GM19452 (cell line): ENCODE data around the gene GRAMD2A.
"Not testable (repeated sequence)": the region's sequence is repeated elsewhere in the genome, so short reads cannot be mapped to it uniquely, and the experiment has no call there.

ENCODE experiments used
- ATAC-seq: cut with Tn5 transposase; IDR thresholded peaks from one replicate; pipeline ENCODE4 v1.9.1; 2021; ENCODE audit not compliant: unreplicated experiment

Gene GRAMD2A

DNA sequence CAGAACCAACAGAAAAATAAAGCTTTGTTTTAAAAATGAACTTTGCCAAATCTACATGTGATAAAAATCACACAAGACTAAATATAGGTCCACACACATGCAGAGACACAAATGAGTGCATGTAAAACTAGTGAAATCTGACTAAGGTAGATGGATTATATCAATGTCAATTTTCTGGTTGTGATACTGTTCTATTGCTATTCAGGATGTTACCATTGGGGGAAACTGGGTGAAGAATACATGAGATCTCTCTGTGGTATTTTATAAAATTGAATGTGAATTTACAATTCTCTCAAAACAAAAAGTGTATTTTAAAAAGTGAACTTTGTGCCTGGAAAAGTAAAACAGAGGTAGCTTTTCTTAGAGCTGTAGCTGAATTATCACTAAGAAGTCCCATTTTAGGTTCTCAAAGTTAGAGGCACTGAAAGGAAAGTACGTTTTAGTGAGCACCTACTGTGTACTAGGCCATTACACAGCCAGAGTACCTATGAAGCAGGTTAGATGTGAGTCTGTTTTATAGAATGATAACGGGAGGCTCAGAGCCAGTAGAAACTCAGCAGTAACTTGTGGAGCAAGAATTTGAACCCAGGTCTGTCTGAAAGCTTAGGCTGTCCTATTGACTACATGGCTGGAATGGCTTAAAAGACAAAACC lies 8.2 kb downstream of the GRAMD2A start:
- no peak for ATAC-seq

- no peak for ATAC-seq
Observed at GRCh38 chr15:72184165-72184811, 13.3 kb downstream of the GRAMD2A start.

- ATAC-seq, result no peak
Observed at GRCh38 chr15:72183781-72184164, 13.8 kb downstream of the GRAMD2A start.

DNA sequence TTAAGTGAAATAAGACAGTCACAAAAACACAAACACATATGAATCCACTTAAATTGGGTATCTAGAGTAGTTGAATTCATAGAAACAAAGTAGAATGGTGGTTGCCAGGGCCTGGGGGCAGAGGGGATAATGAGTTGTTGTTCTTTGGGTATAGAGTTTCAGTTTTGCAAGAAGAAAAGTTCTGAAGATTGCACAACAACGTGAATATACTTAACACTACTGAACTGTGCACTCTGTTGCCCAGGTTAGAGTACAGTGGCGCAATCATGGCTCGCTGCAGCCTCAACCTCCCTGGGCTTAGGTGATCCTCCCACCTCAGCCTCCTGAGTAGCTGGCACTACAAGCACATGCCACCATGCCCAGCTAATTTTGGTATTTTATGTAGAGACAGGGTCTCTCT lies 14.9 kb downstream of the GRAMD2A start:
- no peak for ATAC-seq

DNA sequence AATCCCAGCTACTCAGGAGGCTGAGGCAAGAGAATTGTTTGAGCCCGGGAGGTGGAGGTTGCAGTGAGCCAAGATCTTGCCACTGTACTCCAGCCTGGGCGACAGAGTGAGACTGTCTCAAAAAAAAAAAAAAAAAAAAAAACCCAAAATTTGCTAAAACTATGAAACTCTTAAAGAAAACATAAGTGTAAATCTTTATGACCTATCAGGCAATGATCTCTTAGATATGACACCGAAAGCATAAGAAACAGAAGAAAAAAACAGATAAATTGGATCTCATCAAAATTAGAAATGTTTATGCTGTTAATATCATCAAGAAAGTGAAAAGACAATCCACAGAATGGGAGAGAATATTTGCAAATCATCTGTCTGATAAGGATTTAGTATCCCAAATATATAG lies 15.3 kb downstream of the GRAMD2A start:
- ATAC-seq, result no peak

- ATAC-seq, result no peak
Observed at GRCh38 chr15:72180761-72181324, 16.7 kb downstream of the GRAMD2A start.

DNA sequence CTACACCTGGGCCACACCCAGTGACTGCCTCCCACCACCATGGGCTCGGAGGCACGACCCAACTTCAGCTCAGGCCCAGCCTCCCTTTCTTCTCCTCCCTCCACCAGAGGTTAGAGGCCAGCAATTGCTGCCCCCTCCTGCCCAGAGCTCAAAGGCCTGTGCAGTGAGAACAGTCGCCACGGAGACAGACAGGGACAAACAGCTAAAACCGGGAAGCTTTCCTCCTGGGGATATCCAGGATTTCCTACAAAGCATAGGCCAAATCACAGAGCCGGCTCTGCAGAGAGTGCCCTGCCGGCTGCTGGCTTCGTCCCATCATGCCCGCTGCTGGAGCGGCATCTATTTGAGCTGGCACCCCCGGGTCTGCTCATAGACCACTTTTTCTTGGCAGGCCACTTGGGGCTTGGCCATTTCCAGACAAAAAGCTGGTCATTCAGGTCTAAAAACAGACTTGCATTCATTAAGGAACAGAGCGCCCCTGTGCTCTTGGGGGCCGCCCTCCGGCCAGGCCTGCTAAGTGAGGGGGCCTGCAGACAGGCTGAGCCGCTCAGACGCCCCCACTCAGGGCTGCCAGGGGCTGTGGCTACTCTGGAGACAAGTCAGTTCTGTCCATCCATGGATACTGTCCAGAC lies 17.5 kb downstream of the GRAMD2A start:
- no peak for ATAC-seq

GRCh38 chr15:72178976-72179585 lies 18.5 kb downstream of the GRAMD2A start:
- no peak for ATAC-seq

DNA sequence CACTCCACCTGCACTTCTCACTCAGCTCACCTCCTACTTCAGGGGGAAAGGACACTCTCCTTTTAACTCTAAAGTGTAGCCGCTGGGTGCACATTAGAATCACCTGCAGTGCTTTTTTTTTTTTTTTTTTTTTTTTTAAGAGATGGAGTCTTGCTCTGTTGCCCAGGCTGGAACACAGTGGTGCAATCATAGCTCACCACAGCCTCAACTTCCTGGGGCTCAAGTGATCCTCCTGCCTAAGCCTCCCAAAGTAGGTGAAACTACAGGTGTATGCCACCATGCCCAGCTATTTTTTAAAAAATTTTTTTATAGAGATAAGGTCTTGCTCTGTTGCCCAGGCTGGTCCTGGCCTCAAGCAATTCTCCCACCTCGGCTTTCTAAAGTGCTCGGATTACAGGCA lies 20.8 kb downstream of the GRAMD2A start:
- no peak for ATAC-seq

GRCh38 chr15:72176159-72176558 lies 21.4 kb downstream of the GRAMD2A start:
- ATAC-seq, result no peak

DNA sequence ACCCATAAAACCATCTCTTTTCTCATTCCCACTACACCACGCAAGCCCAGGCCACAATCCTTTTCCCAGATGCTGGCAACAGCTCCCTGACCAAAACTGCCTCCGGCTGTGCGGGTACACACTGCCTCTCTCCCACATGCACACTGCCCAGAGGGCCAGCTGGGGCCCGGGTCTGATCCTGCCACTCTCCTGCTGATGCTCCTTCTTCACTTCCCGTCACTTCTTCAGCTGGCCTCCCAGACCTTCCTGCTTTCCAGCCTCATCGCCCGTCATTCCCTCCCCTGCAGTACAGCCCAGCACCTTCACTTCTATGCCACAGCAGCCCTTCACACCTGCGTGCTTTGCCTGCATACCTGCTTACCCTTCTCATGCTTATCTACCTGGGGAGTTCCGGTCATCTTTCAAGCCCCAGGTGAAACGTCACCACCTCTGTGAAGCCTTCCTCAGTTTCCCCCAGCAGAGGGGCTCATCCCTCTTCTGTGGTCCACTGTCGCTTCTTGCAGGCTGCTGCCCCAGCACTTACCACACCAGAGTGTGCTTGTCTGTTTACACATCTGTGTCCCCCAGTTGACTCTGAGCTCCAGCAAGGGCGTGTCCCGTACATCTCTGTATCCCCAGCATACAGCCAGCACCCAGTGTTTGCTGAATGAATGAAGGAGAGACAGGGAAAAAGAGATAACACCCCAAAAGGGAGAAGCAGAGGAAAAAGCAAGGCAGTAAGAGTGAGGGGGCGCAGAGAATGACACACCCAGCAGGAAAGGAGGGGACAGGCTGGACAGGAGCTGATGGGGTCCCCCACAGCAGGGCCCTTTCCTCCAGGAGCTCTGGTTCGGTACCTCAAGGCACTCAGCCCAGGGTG lies 22.2 kb downstream of the GRAMD2A start:
- ATAC-seq, result no peak

DNA sequence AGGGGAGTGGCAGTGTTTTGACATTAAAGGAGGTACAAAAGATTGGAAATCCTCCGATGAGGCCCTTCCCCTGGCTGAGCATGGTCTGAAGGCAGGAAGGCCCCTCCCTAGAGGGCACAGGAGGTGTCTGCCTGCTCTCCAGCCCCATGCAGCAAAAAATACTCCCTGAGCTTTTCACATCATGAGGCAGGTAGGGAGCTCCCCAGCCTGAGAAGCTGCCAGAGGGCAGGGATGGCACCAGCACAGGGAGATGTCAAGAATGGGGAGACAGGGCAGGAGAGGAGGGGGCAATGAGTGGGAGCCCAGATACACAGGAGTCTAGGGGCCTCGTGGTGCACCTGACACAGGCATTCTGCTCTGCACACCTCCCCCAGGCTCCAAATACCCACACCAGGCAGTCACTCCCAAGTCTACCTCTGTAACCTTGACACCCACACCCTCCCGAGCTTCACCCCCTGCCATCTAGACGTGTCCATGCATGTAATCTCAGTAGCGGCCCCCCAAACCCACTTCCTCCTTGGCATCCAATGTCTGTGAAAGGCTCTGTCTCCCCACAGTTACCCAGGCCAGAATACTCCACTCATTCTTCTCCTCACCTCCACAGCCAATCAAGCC lies 22.9 kb downstream of the GRAMD2A start:
- ATAC-seq, result no peak

DNA sequence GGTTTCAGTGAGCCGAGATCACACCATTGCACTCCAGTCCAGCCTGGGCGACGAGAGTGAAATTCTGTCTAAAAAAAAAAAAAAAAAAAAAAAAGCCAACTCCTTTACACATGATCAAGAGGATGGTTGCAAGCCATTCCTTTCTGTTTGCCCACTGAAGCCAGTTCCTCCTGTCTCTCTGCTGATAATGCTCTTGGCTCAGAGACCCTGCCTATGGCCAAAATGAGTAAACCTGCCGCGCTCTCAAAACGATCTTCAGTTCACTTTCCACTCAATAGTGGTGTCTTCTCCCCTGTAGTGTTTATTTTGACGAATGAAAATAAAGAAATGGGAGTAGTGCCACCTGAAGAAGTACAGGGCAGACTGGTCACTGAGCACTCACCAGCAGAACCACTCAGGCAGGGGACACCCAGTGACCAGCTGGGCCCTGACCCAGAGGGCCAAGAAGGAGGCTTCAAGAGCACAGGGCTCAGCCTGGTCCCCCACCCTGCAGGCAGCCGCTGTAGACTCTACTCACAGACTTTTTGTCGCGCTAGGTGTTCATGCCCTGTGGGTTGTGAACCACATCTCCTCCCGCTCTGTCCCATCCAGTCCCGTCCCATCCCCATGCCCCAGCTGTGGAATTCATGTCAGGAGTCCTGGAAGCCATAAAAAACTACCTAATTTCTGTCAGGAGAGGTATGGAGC lies 23.6 kb downstream of the GRAMD2A start:
- no peak for ATAC-seq

DNA sequence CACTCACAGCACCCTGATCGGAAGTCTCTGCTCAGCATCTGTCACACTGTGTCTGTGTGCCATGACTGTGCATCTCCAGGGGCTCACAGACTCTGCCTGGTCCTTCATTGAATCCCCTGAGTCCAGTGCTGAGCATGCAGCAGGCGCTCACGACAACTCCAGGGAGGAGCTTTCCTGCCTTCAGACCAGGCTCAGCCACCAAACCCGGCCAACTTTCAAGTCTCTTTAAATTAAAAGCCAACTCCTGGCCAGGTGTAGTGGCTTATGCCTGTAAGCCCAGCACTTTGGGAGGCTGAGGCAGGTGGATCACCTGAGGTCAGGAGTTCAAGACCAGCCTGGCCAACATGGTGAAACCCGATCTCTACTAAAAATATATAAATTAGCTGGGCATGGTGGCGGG lies 24.2 kb downstream of the GRAMD2A start:
- ATAC-seq, result no peak

DNA sequence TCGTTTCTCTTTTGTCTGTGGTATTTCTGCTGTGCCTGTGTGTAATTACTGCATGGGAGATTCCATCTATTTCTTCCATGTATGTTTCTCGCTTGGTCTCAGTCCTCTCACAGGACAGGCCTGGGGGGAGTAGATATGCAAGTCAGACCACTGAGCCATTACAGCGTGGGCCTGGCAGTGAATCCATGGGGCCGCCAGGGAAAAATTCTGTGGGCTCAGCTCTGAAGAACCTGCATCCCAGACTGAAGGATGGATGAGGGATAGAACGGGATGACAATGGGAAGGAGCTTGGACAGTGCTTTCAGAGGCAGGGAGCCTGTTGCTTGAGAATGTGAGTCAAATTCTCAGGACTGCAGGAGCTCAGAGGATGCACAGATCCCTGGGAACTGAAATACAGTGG lies 24.8 kb downstream of the GRAMD2A start:
- ATAC-seq, result no peak

DNA sequence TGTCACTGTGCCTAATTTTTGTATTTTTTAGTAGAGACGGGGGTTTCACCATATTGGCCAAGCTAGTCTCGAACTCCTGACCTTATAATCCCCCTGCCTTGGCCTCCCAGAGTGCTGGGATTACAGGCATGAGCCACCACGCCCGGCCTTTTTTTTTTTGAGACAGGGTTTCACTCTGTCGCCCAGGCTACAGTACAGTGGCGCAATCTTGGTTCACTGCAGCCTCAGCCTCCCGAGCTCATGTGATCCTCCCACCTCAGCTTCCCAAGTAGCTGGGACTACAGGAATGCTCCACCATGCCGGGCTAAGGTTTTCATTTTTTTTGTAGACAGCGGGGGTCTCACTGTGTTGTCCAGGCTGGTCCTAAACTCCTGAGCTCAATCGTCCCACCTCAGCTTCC lies 25.6 kb downstream of the GRAMD2A start:
- not testable (repeated sequence) for ATAC-seq

DNA sequence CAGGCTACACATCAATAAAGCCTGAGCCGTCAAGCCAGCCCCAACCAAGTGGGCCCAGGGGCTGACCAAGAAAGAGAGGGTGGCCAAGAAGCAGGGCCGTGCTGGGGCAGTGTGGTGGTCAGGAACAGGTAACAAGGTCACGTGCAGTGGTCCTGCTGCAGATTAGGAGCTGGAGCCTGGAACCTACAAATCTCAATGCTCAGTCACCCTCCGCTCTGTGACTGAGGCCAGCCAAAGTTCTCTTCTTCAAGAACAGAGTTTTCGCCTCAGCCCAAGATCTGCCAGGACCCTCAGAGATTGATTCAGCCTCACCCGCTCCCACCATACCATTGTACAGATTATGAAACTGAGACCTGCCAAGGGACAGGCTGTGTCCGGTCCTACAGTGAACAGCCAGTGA lies 26.9 kb downstream of the GRAMD2A start:
- ATAC-seq, result no peak

DNA sequence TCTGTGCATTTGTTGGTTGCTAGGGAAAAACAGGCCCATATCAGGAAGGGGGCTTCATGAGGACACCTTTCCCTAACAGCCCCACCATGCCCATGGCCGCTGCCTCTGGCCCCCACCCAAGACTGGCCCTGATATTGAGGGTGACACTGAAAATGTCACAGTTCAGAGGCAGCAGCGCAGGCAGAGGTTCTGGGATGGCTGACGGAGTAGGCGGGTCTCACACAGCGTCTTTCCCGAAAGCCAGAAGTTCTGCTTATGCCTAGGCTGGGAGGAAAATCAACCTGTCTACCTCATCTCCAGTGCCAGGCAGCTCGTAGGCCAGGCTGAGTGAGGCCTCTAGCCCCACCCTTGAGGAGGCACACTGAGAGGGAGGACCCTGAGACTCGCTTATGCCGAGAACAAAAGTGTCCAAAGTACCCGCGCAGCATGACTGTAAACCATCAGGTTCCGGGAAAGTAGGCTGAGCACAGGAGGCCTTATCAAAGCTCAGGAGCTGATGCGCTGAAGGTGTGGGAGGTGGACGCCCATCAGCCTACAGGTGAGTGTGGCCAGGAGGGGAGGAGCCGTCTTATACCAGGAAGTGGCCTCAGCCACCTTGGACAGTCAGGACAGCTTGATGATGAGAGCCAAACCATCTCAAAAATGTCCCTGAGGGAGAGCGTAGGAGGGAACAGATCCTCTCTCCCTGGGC lies 27.5 kb downstream of the GRAMD2A start:
- no peak for ATAC-seq

DNA sequence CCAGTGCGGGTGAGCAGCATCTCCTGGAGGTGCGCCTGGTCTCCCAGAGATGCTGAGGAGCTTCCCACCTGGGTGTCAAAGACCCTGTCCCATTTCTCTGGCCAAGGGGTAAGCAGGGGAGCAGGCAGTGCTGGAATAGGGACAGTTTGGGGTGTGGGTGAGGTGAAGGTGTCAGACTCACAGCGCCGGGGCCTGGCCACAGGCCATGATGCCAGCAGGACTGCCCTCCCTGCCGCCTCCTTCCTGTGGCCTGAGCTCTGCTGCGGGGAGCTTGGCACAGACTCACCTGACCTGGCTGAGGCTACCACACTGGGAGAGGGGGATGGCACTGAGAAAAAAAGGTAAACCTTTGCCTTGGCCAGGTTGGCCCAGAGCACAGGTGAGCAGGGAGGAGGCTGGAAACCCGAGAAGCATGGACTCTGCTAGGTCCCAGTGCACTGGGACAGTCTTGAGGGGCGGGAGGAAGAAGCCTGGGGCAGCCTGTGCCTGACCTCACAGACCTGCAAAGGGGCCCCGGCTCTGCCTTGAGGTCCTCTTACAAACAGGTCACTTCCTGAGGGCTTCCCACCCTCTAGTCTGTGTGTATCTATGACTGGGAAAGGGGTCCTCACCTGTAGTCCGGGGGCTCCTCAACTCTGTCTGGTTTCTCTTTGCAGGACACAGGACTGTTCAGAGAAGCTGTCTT lies 28.2 kb downstream of the GRAMD2A start:
- ATAC-seq, result no peak
